AG04450 (cell line): ENCODE measurements around the gene MECP2. TPM values are rescaled to one million over a fixed set of nuclear protein-coding genes. Genes with fewer than 3 reads are reported as not detected.
"Not testable (repeated sequence)": the region's sequence is repeated elsewhere in the genome, so short reads cannot be mapped to it uniquely, and the experiment has no call there.

ENCODE experiments used
- CTCF ChIA-PET: fragments of 300-600, 350-600 bp; formaldehyde crosslinking; extraction: SDS; loops from one replicate; lab custom pipeline; 2022; ENCODE audit warnings: antibody characterized with exemption, inconsistent platforms; lab: Charles Lee
- POLR2A ChIA-PET: fragments of 350-600 bp; formaldehyde crosslinking; extraction: SDS; loops from one replicate; lab custom pipeline; 2021; ENCODE audit warnings: antibody characterized with exemption, inconsistent platforms; lab: Yijun Ruan, JAX
- DNase-seq: peaks from one replicate; pipeline ENCODE4 v3.0.0-alpha.2; 2011; ENCODE audit warnings: low read depth, low spot score
- H3K27ac ChIP-seq: one replicate; pipeline ENCODE4 v1.5.1; 2012; ENCODE audit warnings: low read depth, low read length, control low read depth
- H3K27me3 ChIP-seq: one replicate; pipeline ENCODE4 v1.6.0; 2012; ENCODE audit warnings: low read length; ENCODE audit not compliant: control insufficient read depth, insufficient read depth
- H3K4me3 ChIP-seq: 2 replicates; pipeline ENCODE4 v1.5.1; 2011; ENCODE audit warnings: mild to moderate bottlenecking, low read depth, low read length, control low read depth
- H3K9me3 ChIP-seq: 2 replicates; pipeline ENCODE4 v1.5.1; 2012; ENCODE audit warnings: low read length; ENCODE audit not compliant: control insufficient read depth, insufficient read depth
- CTCF ChIP-seq: IDR thresholded peaks from 2 replicates; pipeline ENCODE4 v1.5.1; 2011; ENCODE audit warnings: low read depth, low read length, control low read depth, inconsistent platforms
- polyA plus RNA-seq: library from polyadenylated mRNA; depleted of rRNA; stranded (reverse); fragments of >200 nt; gene quantifications from 2 replicates; pipeline ENCODE4 v1.2.3, GENCODE V29; 2011

MECP2 gene
- polyA plus RNA-seq, 1 experiment: 12.8 TPM

- H3K4me3 ChIP-seq: no peak overlapping the region
- DNase-seq: no peak
- H3K27me3 ChIP-seq: no peaks in the 10 kb centered on the region
- no peaks in the 10 kb centered on the region for H3K9me3 ChIP-seq
- no peak overlapping the region for H3K27ac ChIP-seq
- ChIA-PET POLR2A (no interaction called here), CTCF (no interaction called here)
- TF ChIP-seq CTCF: no peak
Observed at GRCh38 chrX:153999359-154000037, 98.0 kb downstream of the MECP2 start.

- Histone ChIP-seq H3K9me3 (no peaks in the 10 kb centered on the region), H3K27ac (no peak overlapping the region), H3K27me3 (no peaks in the 10 kb centered on the region), H3K4me3 (no peak overlapping the region)
- POLR2A ChIA-PET: no interaction called here
- DNase-seq: no peak
- CTCF ChIA-PET: no interaction called here
- no peak for TF ChIP-seq CTCF
Observed at GRCh38 chrX:153995504-153995903, 102.0 kb downstream of the MECP2 start.

GRCh38 chrX:153994398-153994797 is 103.1 kb downstream of the MECP2 start:
- H3K4me3 ChIP-seq, DNase-seq, H3K27me3 ChIP-seq, POLR2A ChIA-PET, H3K9me3 ChIP-seq, CTCF ChIA-PET, H3K27ac ChIP-seq: not testable (repeated sequence)

DNA sequence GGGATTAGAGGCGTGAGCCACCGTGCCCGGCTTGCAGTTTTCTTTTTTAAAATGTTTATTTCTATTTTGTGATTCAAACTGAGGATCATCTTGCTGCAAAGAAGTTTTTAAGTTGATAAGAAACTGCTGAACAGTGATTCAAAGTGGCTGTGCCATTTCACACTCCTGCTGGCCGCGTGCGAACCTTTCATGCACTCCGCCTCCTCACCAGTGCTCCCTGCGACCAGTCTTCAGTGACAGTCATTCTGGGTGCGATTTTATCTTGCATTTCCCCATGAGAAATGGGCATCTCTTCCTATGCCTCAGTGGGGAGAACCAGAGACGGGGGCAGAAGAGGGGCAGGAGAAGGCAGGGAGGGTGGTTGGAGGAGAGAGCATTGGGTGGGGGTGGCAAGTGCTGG is 103.5 kb downstream of the MECP2 start:
- POLR2A ChIA-PET: no interaction called here
- no peak for TF ChIP-seq CTCF

DNA sequence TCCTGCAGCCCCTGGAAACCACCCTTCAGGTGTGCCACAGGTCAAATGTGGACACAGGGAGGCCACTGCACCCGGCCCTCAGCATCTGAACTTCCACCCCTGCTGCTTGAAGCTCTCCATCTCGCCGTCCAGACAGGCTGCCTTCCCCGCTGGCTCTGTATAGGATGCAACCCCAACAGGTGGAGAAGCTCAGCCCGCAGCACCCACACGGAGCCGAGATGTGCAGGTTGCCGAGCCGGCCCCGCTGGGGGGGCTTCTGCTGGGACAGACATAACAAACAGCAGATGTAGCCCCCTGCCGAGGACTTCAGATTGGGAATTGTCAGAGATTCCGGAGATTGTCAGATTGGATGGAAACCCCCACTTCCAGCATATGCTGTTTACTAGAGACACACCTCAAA is 104.4 kb downstream of the MECP2 start:
- DNase-seq: no peak
- no peak overlapping the region for H3K4me3 ChIP-seq
- ChIA-PET CTCF (no interaction called here), POLR2A (no interaction called here)
- no peaks in the 10 kb centered on the region for H3K27me3 ChIP-seq
- H3K9me3 ChIP-seq: no peaks in the 10 kb centered on the region
- H3K27ac ChIP-seq: no peak overlapping the region
- no peak for TF ChIP-seq CTCF

More for the DNA sequence above, 103.5 kb downstream of the MECP2 start:
- Histone ChIP-seq H3K27ac (no peak overlapping the region), H3K4me3 (no peak overlapping the region), H3K9me3 (no peaks in the 10 kb centered on the region), H3K27me3 (no peaks in the 10 kb centered on the region)
- CTCF ChIA-PET: no interaction called here
- no peak for DNase-seq
